ENCODE measurements around the gene KIF3A.

GRCh38 chr5:132644177-132644576 is 93.2 kb downstream of the KIF3A start:
- no peak for TF ChIP-seq EZH2 (IDR thresholded peaks at IDR 0.05; ENCODE audit: borderline replicate concordance, low read length)
- TF ChIP-seq CTCF (IDR thresholded peaks at IDR 0.05; ENCODE audit: low read length): no peak
